AG04450 (cell line): ENCODE measurements around the gene CD28. TPM values are rescaled to one million over a fixed set of nuclear protein-coding genes. Genes with fewer than 3 reads are reported as not detected.

Experiments
- CTCF ChIA-PET: fragments of 300-600, 350-600 bp; formaldehyde crosslinking; extraction: SDS; loops from one replicate; lab custom pipeline; 2022; ENCODE audit warnings: antibody characterized with exemption, inconsistent platforms; lab: Charles Lee
- POLR2A ChIA-PET: fragments of 350-600 bp; formaldehyde crosslinking; extraction: SDS; loops from one replicate; lab custom pipeline; 2021; ENCODE audit warnings: antibody characterized with exemption, inconsistent platforms; lab: Yijun Ruan, JAX
- DNase-seq: peaks from one replicate; pipeline ENCODE4 v3.0.0-alpha.2; 2011; ENCODE audit warnings: low read depth, low spot score
- H3K27ac ChIP-seq: one replicate; pipeline ENCODE4 v1.5.1; 2012; ENCODE audit warnings: low read depth, low read length, control low read depth
- H3K27me3 ChIP-seq: one replicate; pipeline ENCODE4 v1.6.0; 2012; ENCODE audit warnings: low read length; ENCODE audit not compliant: control insufficient read depth, insufficient read depth
- H3K4me3 ChIP-seq: 2 replicates; pipeline ENCODE4 v1.5.1; 2011; ENCODE audit warnings: mild to moderate bottlenecking, low read depth, low read length, control low read depth
- H3K9me3 ChIP-seq: 2 replicates; pipeline ENCODE4 v1.5.1; 2012; ENCODE audit warnings: low read length; ENCODE audit not compliant: control insufficient read depth, insufficient read depth
- polyA plus RNA-seq: library from polyadenylated mRNA; depleted of rRNA; stranded (reverse); fragments of >200 nt; gene quantifications from 2 replicates; pipeline ENCODE4 v1.2.3, GENCODE V29; 2011; rRNA removed
- small RNA-seq: library from RNA; depleted of rRNA; stranded (forward); fragments of <200 nt; gene quantifications from one replicate; pipeline ENCODE3, GENCODE V24; 2012; ENCODE audit warnings: low read depth; ENCODE audit not compliant: insufficient read length
- TF ChIP-seq, protein P1 (sequence below): IDR thresholded peaks from 2 replicates; pipeline ENCODE4 v1.5.1; 2011; ENCODE audit warnings: low read depth, low read length, control low read depth, inconsistent platforms

CD28 gene
- polyA plus RNA-seq, 1 experiment = not detected

DNA sequence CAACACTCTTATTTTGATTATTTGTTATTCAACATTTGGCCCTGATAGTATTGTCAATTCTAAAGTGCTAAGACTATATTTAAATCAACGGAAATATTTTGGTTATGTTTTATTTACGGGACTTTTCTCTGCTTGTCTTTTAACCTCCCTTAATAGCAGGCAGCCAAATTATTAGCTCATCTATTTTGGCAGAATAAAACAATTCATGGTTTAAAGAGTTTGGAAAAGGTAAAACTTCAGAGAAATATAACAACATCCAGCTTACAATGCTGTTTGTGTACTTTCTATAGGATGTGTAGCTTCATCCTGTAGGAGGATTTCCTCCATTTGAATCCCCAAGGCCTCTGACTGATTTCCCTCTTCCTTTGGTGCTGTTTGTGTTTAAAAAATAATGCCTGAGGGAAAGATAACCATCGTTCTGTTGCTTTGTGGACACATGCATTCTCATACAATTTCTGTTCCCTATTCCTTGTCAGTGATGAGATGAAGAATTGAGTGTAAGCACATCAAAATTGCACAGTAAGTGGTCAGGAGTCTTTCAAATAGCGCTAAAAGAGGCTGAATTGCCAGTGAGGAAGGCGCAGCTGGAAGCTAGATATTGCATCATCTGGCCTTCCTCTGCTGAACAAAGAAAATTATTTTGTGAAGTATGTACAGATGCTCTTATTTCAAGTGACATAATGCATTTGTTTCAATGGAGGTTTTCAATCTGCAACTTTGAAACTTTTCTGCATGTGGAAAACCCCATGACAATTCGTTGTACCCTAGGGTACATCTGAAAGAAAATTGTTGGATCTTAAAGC lies 80.3 kb downstream of the CD28 start:
- Histone ChIP-seq H3K4me3 (no peak overlapping the region), H3K9me3 (no peaks in the 10 kb centered on the region), H3K27ac (no peak overlapping the region), H3K27me3 (no peaks in the 10 kb centered on the region)
- no peak for DNase-seq
- ChIA-PET CTCF (interaction anchor here (0.6 kb wide), 1 partner anchor 1269 kb away, joined by 5 read pairs; no protein-coding TSS in a partner anchor), POLR2A (interaction anchor here (0.5 kb wide), 1 partner anchor 456 kb away, joined by 6 read pairs; no protein-coding TSS in a partner anchor)
- TF ChIP-seq, protein P1, sequence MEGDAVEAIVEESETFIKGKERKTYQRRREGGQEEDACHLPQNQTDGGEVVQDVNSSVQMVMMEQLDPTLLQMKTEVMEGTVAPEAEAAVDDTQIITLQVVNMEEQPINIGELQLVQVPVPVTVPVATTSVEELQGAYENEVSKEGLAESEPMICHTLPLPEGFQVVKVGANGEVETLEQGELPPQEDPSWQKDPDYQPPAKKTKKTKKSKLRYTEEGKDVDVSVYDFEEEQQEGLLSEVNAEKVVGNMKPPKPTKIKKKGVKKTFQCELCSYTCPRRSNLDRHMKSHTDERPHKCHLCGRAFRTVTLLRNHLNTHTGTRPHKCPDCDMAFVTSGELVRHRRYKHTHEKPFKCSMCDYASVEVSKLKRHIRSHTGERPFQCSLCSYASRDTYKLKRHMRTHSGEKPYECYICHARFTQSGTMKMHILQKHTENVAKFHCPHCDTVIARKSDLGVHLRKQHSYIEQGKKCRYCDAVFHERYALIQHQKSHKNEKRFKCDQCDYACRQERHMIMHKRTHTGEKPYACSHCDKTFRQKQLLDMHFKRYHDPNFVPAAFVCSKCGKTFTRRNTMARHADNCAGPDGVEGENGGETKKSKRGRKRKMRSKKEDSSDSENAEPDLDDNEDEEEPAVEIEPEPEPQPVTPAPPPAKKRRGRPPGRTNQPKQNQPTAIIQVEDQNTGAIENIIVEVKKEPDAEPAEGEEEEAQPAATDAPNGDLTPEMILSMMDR = no peak

- ChIA-PET POLR2A (no interaction called here), CTCF (no interaction called here)
- no peak for DNase-seq
- Histone ChIP-seq H3K4me3 (no peak overlapping the region), H3K9me3 (no peaks in the 10 kb centered on the region), H3K27me3 (no peaks in the 10 kb centered on the region), H3K27ac (no peak overlapping the region)
- TF ChIP-seq, protein P1 = no peak
These were observed 81.5 kb downstream of the CD28 start for GRCh38 chr2:203787979-203788378.

Small RNAs within 50 kb of the gene (small RNA-seq; reads per million reads assigned to genes)
- gene AC125238.1 (not detected), gene RNU6-474P (not detected)

Other genes starting within 250 kb of the CD28 start
- 6.0 and 7.6 TPM in 2 replicates for gene RAPH1, start 171.3 kb upstream of the CD28 start, polyA plus RNA-seq
- gene CTLA4, start 161.1 kb downstream of the CD28 start, polyA plus RNA-seq = not detected in 2 replicates
- gene ICOS, start 230.1 kb downstream of the CD28 start, polyA plus RNA-seq = not detected in 2 replicates